AG09309 (cell line): ENCODE data around the gene KLHL29.
"Not testable (repeated sequence)": the region's sequence is repeated elsewhere in the genome, so short reads cannot be mapped to it uniquely, and the experiment has no call there.

Experiments used
- DNase-seq: peaks from one replicate; pipeline ENCODE4 v3.0.0-alpha.2; 2010; ENCODE audit warnings: low read depth
- H3K4me3 ChIP-seq: 2 replicates; pipeline ENCODE4 v1.5.1; 2011; ENCODE audit warnings: mild to moderate bottlenecking, low read depth, low read length, moderate library complexity; ENCODE audit not compliant: control insufficient read depth
- TF ChIP-seq, protein P1 (sequence below): IDR thresholded peaks from 2 replicates; pipeline ENCODE4 v1.5.1; 2011; ENCODE audit warnings: mild to moderate bottlenecking, low read depth, low read length, inconsistent platforms; ENCODE audit not compliant: insufficient read depth, control insufficient read depth; ENCODE audit errors: missing control alignments

The KLHL29 gene

DNA sequence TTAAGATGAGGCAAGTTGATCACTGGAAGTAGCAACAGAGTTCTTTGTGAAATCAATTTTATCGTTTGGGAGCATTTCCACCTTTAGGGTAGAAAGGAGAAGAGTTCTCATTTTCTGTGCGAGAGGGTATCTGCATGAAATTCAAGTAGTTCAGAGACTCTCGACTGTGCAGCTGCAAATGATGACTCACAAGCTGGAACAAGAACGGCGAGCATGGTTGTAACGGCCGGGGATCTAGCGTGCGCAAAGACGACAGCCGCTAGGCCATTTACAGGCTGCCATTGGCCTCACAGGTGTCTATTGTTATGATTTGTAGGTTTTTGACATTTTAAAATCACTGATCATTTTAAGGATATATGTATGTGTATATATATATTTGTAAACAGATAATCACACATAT, 5.2 kb downstream of the KLHL29 start:
- TF ChIP-seq, protein P1, sequence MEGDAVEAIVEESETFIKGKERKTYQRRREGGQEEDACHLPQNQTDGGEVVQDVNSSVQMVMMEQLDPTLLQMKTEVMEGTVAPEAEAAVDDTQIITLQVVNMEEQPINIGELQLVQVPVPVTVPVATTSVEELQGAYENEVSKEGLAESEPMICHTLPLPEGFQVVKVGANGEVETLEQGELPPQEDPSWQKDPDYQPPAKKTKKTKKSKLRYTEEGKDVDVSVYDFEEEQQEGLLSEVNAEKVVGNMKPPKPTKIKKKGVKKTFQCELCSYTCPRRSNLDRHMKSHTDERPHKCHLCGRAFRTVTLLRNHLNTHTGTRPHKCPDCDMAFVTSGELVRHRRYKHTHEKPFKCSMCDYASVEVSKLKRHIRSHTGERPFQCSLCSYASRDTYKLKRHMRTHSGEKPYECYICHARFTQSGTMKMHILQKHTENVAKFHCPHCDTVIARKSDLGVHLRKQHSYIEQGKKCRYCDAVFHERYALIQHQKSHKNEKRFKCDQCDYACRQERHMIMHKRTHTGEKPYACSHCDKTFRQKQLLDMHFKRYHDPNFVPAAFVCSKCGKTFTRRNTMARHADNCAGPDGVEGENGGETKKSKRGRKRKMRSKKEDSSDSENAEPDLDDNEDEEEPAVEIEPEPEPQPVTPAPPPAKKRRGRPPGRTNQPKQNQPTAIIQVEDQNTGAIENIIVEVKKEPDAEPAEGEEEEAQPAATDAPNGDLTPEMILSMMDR: no peak
- no peak for DNase-seq
- H3K4me3 ChIP-seq: no peak overlapping the region

DNA sequence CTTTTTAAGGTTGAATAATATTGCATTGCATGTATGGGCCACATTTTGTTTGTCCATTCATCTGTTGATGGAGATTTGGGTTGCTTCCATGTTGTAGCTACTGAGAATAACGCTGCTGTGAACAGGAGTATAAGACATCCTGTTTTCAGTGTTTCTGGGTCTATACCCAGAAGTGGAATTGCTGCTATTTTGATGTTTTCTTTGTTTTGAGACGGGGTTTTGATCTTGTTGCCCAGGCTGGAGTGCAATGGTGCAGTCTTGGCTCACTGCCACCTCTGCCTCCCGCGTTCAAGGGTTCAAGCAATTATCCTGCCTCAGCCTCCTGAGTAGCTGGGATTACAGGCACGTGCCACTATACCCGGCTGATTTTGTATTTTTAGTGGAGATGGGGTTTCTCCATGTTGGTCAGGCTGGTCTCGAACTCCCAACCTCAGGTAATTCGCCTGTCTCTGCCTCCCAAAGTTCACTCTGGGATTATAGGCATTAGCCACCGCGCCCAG, 6.3 kb downstream of the KLHL29 start:
- not testable (repeated sequence) for H3K4me3 ChIP-seq, DNase-seq

DNA sequence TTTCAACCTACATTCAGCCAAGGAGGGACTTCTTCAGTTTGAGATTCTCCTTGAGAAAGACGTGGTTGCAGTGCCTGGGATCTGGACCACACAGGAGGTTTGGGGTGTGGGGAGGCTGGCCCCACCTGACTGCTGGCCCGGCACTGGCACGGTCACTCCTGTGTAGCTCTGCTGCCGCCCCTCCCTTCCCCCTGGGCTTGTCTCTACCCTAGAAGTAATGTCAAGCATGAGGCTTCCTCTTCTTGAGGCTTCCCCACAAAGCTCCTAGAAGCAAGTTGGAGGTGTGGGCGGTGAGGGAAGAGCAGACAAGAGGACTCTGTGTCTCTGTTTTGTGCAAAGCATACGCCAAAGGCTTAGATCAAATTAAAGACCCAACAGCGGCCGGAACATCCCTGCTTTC, 8.7 kb downstream of the KLHL29 start:
- H3K4me3 ChIP-seq: no peak overlapping the region
- no peak for DNase-seq
- TF ChIP-seq, protein P1: no peak

DNA sequence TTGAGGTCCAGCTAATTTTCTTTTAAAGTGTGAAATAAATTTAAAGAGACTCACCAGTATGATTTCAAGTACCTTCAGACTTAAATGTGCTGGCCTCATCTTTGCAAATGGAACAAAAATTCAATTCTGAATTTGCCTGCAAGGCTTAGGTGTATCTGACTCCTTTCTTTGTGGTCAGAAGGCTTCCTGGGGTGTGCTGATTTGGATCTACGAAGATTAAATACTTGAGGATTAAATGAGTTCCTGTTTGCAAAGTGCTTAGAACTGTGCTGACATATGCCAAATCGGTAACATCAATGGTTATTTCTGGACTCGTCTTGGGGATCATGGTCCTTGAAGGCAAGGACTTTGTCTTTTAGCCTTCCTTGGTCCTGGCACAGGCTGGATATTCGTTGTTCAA, 9.7 kb downstream of the KLHL29 start:
- H3K4me3 ChIP-seq: no peak overlapping the region
- TF ChIP-seq, protein P1: no peak
- DNase-seq: no peak

DNA sequence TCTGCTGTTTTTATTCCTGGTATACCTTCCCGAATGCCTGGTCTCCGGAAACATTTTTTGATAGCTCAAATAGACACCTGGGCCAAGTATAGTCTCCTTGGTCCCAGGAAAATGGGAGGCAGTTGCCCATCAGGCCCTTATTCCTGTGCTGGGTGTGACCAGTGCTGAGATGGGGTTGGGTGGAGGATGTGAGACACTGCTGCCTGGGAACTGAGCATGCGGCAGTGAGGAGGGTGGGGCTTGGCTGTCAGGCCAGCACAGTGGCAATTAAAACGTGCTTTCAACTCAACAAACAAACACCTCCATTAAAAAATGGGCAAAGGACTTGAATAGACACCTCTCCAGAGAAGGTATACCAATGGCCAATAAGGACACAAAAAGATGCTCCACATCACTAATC, 12.5 kb downstream of the KLHL29 start:
- no peak for DNase-seq
- TF ChIP-seq, protein P1: no peak

DNA sequence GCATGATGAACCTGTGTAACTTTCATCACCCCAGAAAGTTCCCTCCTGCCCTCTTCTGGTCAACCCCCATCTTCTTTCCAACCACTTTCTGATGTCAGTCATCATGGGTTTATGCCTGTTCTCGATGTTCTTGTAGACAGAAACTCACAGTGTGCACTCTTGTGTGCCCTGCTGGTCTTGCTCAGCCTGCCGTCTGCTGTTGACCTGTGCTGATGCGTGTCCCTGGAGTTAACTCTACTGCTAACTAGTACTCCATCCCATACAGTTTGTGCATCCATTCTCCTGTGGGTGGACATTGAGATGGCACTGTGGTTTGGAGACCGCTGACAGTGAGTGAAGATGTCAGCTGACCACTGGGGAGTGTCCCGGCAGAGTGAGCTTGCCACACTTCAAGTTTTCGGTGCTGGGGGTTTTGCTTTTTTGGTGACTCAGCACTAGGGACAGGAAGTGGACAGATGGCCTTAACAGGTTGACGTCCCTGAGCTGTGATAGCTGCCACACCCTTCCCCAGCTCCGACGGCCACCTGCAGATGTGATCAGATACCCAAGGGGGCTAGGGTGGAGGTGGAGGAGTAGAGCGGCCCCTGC, 14.8 kb downstream of the KLHL29 start:
- H3K4me3 ChIP-seq: no peak overlapping the region
- DNase-seq: no peak
- TF ChIP-seq, protein P1: no peak

More for the DNA sequence above, 12.5 kb downstream of the KLHL29 start:
- no peak overlapping the region for H3K4me3 ChIP-seq

DNA sequence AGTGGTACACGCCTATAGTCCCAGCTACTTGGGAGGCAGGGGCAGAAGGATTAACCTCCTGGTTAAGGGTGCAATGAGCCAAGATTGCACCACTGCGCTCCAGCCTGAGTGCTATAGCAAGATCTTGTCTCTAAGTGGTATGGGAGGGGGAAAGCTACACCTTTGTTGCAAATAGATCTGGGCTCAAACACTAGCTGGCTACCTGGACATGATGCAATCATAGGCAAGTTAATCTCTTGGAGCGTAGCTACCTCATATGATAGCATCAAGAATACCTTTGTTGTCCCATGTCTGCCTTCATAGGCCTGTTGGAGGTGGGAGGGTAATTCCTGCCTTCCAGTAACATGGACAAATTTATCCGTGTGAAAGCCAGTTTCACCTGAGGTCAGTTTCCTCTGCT, 15.7 kb downstream of the KLHL29 start:
- TF ChIP-seq, protein P1: no peak
- H3K4me3 ChIP-seq: no peak overlapping the region
- no peak for DNase-seq
